LHCN-M2 (cell line): ENCODE data around the gene S100A11. TPM values are rescaled to one million over a fixed set of nuclear protein-coding genes. Genes with fewer than 3 reads are reported as not detected.
"Not testable (repeated sequence)": the region's sequence is repeated elsewhere in the genome, so short reads cannot be mapped to it uniquely, and the experiment has no call there.

Experiments
- DNase-seq: peaks from one replicate; pipeline ENCODE4 v3.0.0-alpha.2; 2012; ENCODE audit warnings: low read depth
- polyA plus RNA-seq: library from polyadenylated mRNA; unstranded; fragments of >200 nt; gene quantifications from one replicate; pipeline ENCODE4 v1.2.1, GENCODE V29; 2012; ENCODE audit warnings: missing spikeins
- total RNA-seq: library from RNA; depleted of rRNA; stranded (reverse); fragments of >200 nt; gene quantifications from 2 replicates; pipeline ENCODE4 v1.2.3, GENCODE V29; 2014; rRNA removed

Gene S100A11
- total RNA-seq: 388 and 454 TPM in 2 replicates
- 2,051 TPM for polyA plus RNA-seq

- peak; percentile 80 for DNase-seq
Measured at GRCh38 chr1:152036267-152037216, at the start of gene S100A11. Gene S100A11 (minus strand): TSS chr1:152037004. CDS start chr1:152036915, 89 bp downstream.

- no peak for DNase-seq
Measured at GRCh38 chr1:152084853-152085252, 48.0 kb upstream of the S100A11 start.

GRCh38 chr1:152081026-152081425, 44.2 kb upstream of the S100A11 start:
- DNase-seq: not testable (repeated sequence)

- DNase-seq: not testable (repeated sequence)
Measured at GRCh38 chr1:152080494-152080893, 43.7 kb upstream of the S100A11 start.

GRCh38 chr1:152078831-152079441, 42.1 kb upstream of the S100A11 start:
- DNase-seq: no peak

- no peak for DNase-seq
Measured at GRCh38 chr1:152072311-152072710, 35.5 kb upstream of the S100A11 start.

- DNase-seq: no peak
Measured at GRCh38 chr1:152071123-152071522, 34.3 kb upstream of the S100A11 start.

- DNase-seq: no peak
Measured at GRCh38 chr1:152067929-152068328, 31.1 kb upstream of the S100A11 start.

- DNase-seq: no peak
Measured at GRCh38 chr1:152067150-152067549, 30.3 kb upstream of the S100A11 start.

- DNase-seq: peak; percentile 13
Measured at GRCh38 chr1:152061952-152062351, 25.1 kb upstream of the S100A11 start.

GRCh38 chr1:152053375-152053774, 16.6 kb upstream of the S100A11 start:
- no peak for DNase-seq

- peak; percentile 67 for DNase-seq
Measured at GRCh38 chr1:152052606-152053005, 15.8 kb upstream of the S100A11 start.

- peak; percentile 22 for DNase-seq
Measured at GRCh38 chr1:152050886-152051675, 14.3 kb upstream of the S100A11 start.

GRCh38 chr1:152049291-152050083, 12.7 kb upstream of the S100A11 start:
- peak; percentile 57 for DNase-seq

- DNase-seq: peak; percentile 83
Measured at GRCh38 chr1:152048416-152049009, 11.7 kb upstream of the S100A11 start.

- DNase-seq: peak; percentile 99
Measured at GRCh38 chr1:152047730-152048415, 11.1 kb upstream of the S100A11 start.

GRCh38 chr1:152047413-152047729, 10.6 kb upstream of the S100A11 start:
- no peak for DNase-seq

GRCh38 chr1:152044386-152044785, 7.6 kb upstream of the S100A11 start:
- no peak for DNase-seq

GRCh38 chr1:152043870-152044269, 7.1 kb upstream of the S100A11 start:
- no peak for DNase-seq

GRCh38 chr1:152042030-152042429, 5.2 kb upstream of the S100A11 start:
- no peak for DNase-seq
